OCI-LY1 (cell line): ENCODE results near the gene SLC6A2.

Source experiments
- H2AFZ ChIP-seq: fragments of 200-600 bp; sonication (generic), shearing (Covaris generic); 2 replicates; pipeline ENCODE4 v1.6.0; 2014; ENCODE audit warnings: antibody characterized with exemption, mild to moderate bottlenecking, low read length
- H3F3A ChIP-seq: fragments of 200-600 bp; sonication (generic), shearing (Covaris generic); 2 replicates; pipeline ENCODE4 v1.6.0; 2014; ENCODE audit warnings: mild to moderate bottlenecking, antibody characterized with exemption, low read length, moderate library complexity; ENCODE audit not compliant: insufficient read depth
- H3K27ac ChIP-seq: fragments of 200-600 bp; sonication (generic); 2 replicates; pipeline ENCODE4 v1.5.1; 2014; ENCODE audit warnings: low read length, mixed run types, mild to moderate bottlenecking, low read depth; ENCODE audit not compliant: poor library complexity, severe bottlenecking
- H3K27me3 ChIP-seq: fragments of 200-600 bp; sonication (generic); 2 replicates; pipeline ENCODE4 v1.6.0; 2014; ENCODE audit warnings: antibody characterized with exemption, mild to moderate bottlenecking, low read length, moderate library complexity; ENCODE audit not compliant: insufficient read depth
- H3K36me3 ChIP-seq: fragments of 200-600 bp; sonication (generic); 2 replicates; pipeline ENCODE4 v1.6.1; 2014; ENCODE audit warnings: mild to moderate bottlenecking, antibody characterized with exemption, low read length, moderate library complexity, mixed read lengths; ENCODE audit not compliant: insufficient read depth
- H3K4me1 ChIP-seq: fragments of 200-600 bp; sonication (generic); 2 replicates; pipeline ENCODE4 v1.5.1; 2014; ENCODE audit warnings: mild to moderate bottlenecking, low read length, moderate library complexity; ENCODE audit not compliant: insufficient read depth, severe bottlenecking
- H3K4me2 ChIP-seq: fragments of 200-600 bp; sonication (generic), shearing (Covaris generic); 2 replicates; pipeline ENCODE4 v1.6.1; 2014; ENCODE audit warnings: low read length
- H3K4me3 ChIP-seq: fragments of 200-600 bp; sonication (generic); 2 replicates; pipeline ENCODE4 v1.5.1; 2014; ENCODE audit warnings: low read length, low read depth, mild to moderate bottlenecking, mixed read lengths; ENCODE audit not compliant: poor library complexity, severe bottlenecking
- H3K79me2 ChIP-seq: fragments of 200-600 bp; shearing (Covaris generic); 2 replicates; pipeline ENCODE4 v1.6.1; 2016; ENCODE audit warnings: mixed run types, low read length, mixed read lengths; ENCODE audit not compliant: insufficient read depth
- H3K9ac ChIP-seq: fragments of 200-600 bp; sonication (generic), shearing (Covaris generic); 2 replicates; pipeline ENCODE4 v1.6.1; 2014; ENCODE audit warnings: mild to moderate bottlenecking, low read length, mixed read lengths
- H3K9me2 ChIP-seq: fragments of 200-600 bp; sonication (generic), shearing (Covaris generic); 2 replicates; pipeline ENCODE4 v1.6.1; 2014; ENCODE audit warnings: low read depth, mild to moderate bottlenecking, low read length, mixed read lengths
- H3K9me3 ChIP-seq: fragments of 200-600 bp; shearing (Covaris generic); 2 replicates; pipeline ENCODE4 v1.6.1; 2014; ENCODE audit warnings: low read length, mixed read lengths
- H4K20me1 ChIP-seq: fragments of 200-600 bp; sonication (generic), shearing (Covaris generic); 2 replicates; pipeline ENCODE4 v1.6.0; 2016; ENCODE audit warnings: mild to moderate bottlenecking, low read length; ENCODE audit not compliant: insufficient read depth
- CTCF ChIP-seq: fragments of 200-600 bp; sonication (generic), shearing (Covaris generic); IDR thresholded peaks from 2 replicates; pipeline ENCODE4 v1.5.1; 2017; ENCODE audit warnings: mild to moderate bottlenecking, antibody characterized with exemption, low read length, moderate library complexity, mixed read lengths
- EZH2 ChIP-seq: fragments of 200-600 bp; sonication (generic), shearing (Covaris generic); IDR thresholded peaks from 2 replicates; pipeline ENCODE4 v1.8.0; 2017; ENCODE audit warnings: borderline replicate concordance, mixed run types, mild to moderate bottlenecking, antibody characterized with exemption, low read length, moderate library complexity, mixed read lengths

Gene SLC6A2

GRCh38 chr16:55732496-55732895, 76.7 kb downstream of the SLC6A2 start:
- no peaks in the 10 kb centered on the region for H3K4me1 ChIP-seq
- H3K4me2 ChIP-seq, result no peak overlapping the region
- H3K4me3 ChIP-seq, result no peak overlapping the region
- no peaks in the 10 kb centered on the region for H3F3A ChIP-seq
- H3K79me2 ChIP-seq, result no peaks in the 10 kb centered on the region
- H3K9me3 ChIP-seq, result no peaks in the 10 kb centered on the region
- no peaks in the 10 kb centered on the region for H4K20me1 ChIP-seq
- no peak for TF ChIP-seq EZH2
- no peak for TF ChIP-seq CTCF
- no peak overlapping the region for H3K9ac ChIP-seq
- H3K27me3 ChIP-seq, result no peaks in the 10 kb centered on the region
- no peak overlapping the region for H2AFZ ChIP-seq
- no peak overlapping the region for H3K27ac ChIP-seq
- H3K9me2 ChIP-seq, result no peaks in the 10 kb centered on the region
- no peaks in the 10 kb centered on the region for H3K36me3 ChIP-seq

GRCh38 chr16:55734665-55735064, 78.9 kb downstream of the SLC6A2 start:
- Histone ChIP-seq H3K4me1 (no peaks in the 10 kb centered on the region), H3K27ac (no peak overlapping the region), H3K79me2 (no peaks in the 10 kb centered on the region), H3K4me3 (no peak overlapping the region), H3K9me3 (no peaks in the 10 kb centered on the region), H3K9me2 (no peaks in the 10 kb centered on the region), H2AFZ (no peak overlapping the region), H3K9ac (no peak overlapping the region), H3K36me3 (no peaks in the 10 kb centered on the region), H3K27me3 (no peaks in the 10 kb centered on the region), H4K20me1 (no peaks in the 10 kb centered on the region), H3F3A (no peaks in the 10 kb centered on the region), H3K4me2 (no peak overlapping the region)
- no peak for TF ChIP-seq CTCF
- no peak for TF ChIP-seq EZH2

- Histone ChIP-seq H3K27ac (no peak overlapping the region), H3K4me2 (no peak overlapping the region), H3K9me3 (no peaks in the 10 kb centered on the region)
These were observed 79.5 kb downstream of the SLC6A2 start for GRCh38 chr16:55735120-55735781.

More at GRCh38 chr16:55735120-55735781, 79.5 kb downstream of the SLC6A2 start:
- Histone ChIP-seq H3F3A (no peaks in the 10 kb centered on the region), H3K9me2 (no peaks in the 10 kb centered on the region), H3K36me3 (no peaks in the 10 kb centered on the region), H3K79me2 (no peaks in the 10 kb centered on the region), H3K4me3 (no peak overlapping the region), H2AFZ (no peak overlapping the region), H3K4me1 (no peaks in the 10 kb centered on the region), H3K27me3 (no peaks in the 10 kb centered on the region), H4K20me1 (no peaks in the 10 kb centered on the region), H3K9ac (no peak overlapping the region)
- TF ChIP-seq CTCF, result no peak
- TF ChIP-seq EZH2, result no peak
